Natural killer cell (primary cell): Measurements from ENCODE around the gene LAMC2. TPM values are rescaled to one million over a fixed set of nuclear protein-coding genes. Genes with fewer than 3 reads are reported as not detected.

Experiments
- ATAC-seq, 3 donors: fragments of 150-1000 bp in 2 of 3; fragments of 200-7000 bp in 1 of 3; cut with Tn5 transposase; 1 replicate in 1 of 3; 2 replicates in 2 of 3; pipeline ENCODE4 v1.10.0; 2021; ENCODE audit warnings: mild to moderate bottlenecking in 2 of 3, moderate library complexity in 2 of 3
- DNase-seq, 2 donors: peaks; one replicate each; pipeline versions ENCODE4 v3.0.0 to v3.0.0-alpha.2; 2013 to 2021; ENCODE audit warnings: mixed read lengths in 1 of 2
- H3K27ac ChIP-seq: one replicate; pipeline ENCODE4 v1.5.1; 2013; ENCODE audit warnings: mild to moderate bottlenecking, low read length
- H3K27me3 ChIP-seq: one replicate; pipeline ENCODE4 v1.6.1; 2013; ENCODE audit warnings: low read length; ENCODE audit not compliant: control insufficient read depth, insufficient read depth
- H3K36me3 ChIP-seq: one replicate; pipeline ENCODE4 v1.6.1; 2013; ENCODE audit warnings: low read length; ENCODE audit not compliant: control insufficient read depth, insufficient read depth
- H3K4me1 ChIP-seq: one replicate; pipeline ENCODE4 v1.6.1; 2013; ENCODE audit warnings: low read length; ENCODE audit not compliant: control insufficient read depth, insufficient read depth
- H3K4me3 ChIP-seq: one replicate; pipeline ENCODE4 v1.5.1; 2013; ENCODE audit warnings: low read length
- H3K9me3 ChIP-seq: one replicate; pipeline ENCODE4 v1.6.1; 2013; ENCODE audit warnings: low read length; ENCODE audit not compliant: control insufficient read depth, insufficient read depth
- H3K27ac Mint-ChIP-seq, 2 donors: one replicate each; pipeline ENCODE4 v1.8.0; 2022; ENCODE audit warnings: mild to moderate bottlenecking in 2 of 2, mixed read lengths in 2 of 2, moderate library complexity in 1 of 2
- H3K27me3 Mint-ChIP-seq, 2 donors: one replicate each; pipeline ENCODE4 v1.8.0; 2022; ENCODE audit warnings: low read depth in 2 of 2, mixed read lengths in 2 of 2
- H3K36me3 Mint-ChIP-seq: one replicate; pipeline ENCODE4 v1.8.0; 2022; ENCODE audit warnings: mixed read lengths
- H3K4me1 Mint-ChIP-seq, 2 donors: one replicate each; pipeline ENCODE4 v1.8.0; 2022; ENCODE audit warnings: mixed read lengths in 2 of 2
- H3K4me3 Mint-ChIP-seq: one replicate; pipeline ENCODE4 v1.8.0; 2022; ENCODE audit warnings: mild to moderate bottlenecking, moderate library complexity, mixed read lengths
- H3K9me3 Mint-ChIP-seq, 2 donors: one replicate each; pipeline ENCODE4 v1.8.0; 2022; ENCODE audit warnings: mixed read lengths in 2 of 2
- CTCF ChIP-seq: fragments of 200-600 bp; IDR thresholded peaks from one replicate; pipeline ENCODE4 v1.8.0; 2022; ENCODE audit warnings: antibody characterized with exemption
- WGBS: methylation state at CpG from one replicate; pipeline ENCODE4 v1.1.7; 2013; ENCODE audit warnings: missing lambda C conversion rate; ENCODE audit not compliant: insufficient coverage; 5-methylcytosine and 5-hydroxymethylcytosine counted together
- intact Hi-C: fragments of 100-400 bp; cut with micrococcal nuclease; formaldehyde crosslinking; loops from one replicate; pipeline ENCODE4 v1.14.2; 2022
- total RNA-seq, 4 donors: library from RNA; stranded (reverse); fragments of 120-200 nt in 1 of 4; gene quantifications; one replicate each; pipeline versions ENCODE4 v1.2.3 to v1.2.4, GENCODE V29; 2013 to 2022

LAMC2 gene
- total RNA-seq, 3 donors from 2014 or later (not counting 1 experiment from before 2014, with no cell fraction given), result not detected

GRCh38 chr1:183223467-183223866 is 37.4 kb downstream of the LAMC2 start:
- intact Hi-C loops, result no loop called here

DNA sequence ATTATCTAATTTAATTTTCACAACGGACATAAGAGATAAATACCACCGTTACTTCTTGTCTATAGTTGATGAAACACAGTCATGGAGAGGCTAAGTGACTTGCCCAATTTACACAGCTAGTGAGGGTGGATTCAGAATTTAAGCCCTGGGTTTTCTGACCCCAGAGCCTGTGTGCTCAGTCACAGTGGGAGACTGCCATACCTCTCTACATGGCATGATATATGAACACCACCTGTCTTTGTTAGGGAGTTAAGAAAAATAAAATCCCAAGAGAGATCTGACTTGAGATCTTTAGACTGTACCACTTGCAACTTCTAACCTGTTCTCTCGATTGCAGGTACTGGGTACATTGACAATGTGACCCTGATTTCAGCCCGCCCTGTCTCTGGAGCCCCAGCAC is 40.3 kb downstream of the LAMC2 start:
- H3K27me3 ChIP-seq, result no peaks in the 10 kb centered on the region
- intact Hi-C loops, result no loop called here
- no peaks in the 10 kb centered on the region for H3K4me1 ChIP-seq
- H3K27ac ChIP-seq, result no peak overlapping the region
- DNase-seq (no peak), ATAC-seq (no peak)
- 84% methylated on average over 3 of the region's 4 CpGs for WGBS
- no peaks in the 10 kb centered on the region for H3K9me3 ChIP-seq
- Mint-ChIP-seq H3K36me3 (no peaks in the 10 kb centered on the region), H3K27ac (no peak overlapping the region), H3K4me3 (no peak overlapping the region), H3K27me3 (peaks cover 6 to 7% of the 10 kb centered on the region in 2 donors), H3K9me3 (no peaks in the 10 kb centered on the region), H3K4me1 (no peaks in the 10 kb centered on the region)
- no peak for TF ChIP-seq CTCF
- H3K36me3 ChIP-seq, result no peaks in the 10 kb centered on the region
- H3K4me3 ChIP-seq, result no peak overlapping the region

More at GRCh38 chr1:183223467-183223866, 37.4 kb downstream of the LAMC2 start:
- Mint-ChIP-seq H3K4me1 (no peaks in the 10 kb centered on the region), H3K27ac (no peak overlapping the region), H3K36me3 (no peaks in the 10 kb centered on the region), H3K4me3 (no peak overlapping the region), H3K27me3 (peaks cover 7 to 10% of the 10 kb centered on the region in 2 donors), H3K9me3 (no peaks in the 10 kb centered on the region)
- Histone ChIP-seq H3K9me3 (no peaks in the 10 kb centered on the region), H3K4me1 (peaks cover 3% of the 10 kb centered on the region), H3K36me3 (no peaks in the 10 kb centered on the region), H3K27me3 (no peaks in the 10 kb centered on the region), H3K27ac (no peak overlapping the region), H3K4me3 (no peak overlapping the region)
- TF ChIP-seq CTCF, result no peak
- ATAC-seq (no peak), DNase-seq (no peak)
- 76% methylated on average over 3 of the region's 3 CpGs for WGBS

- H3K4me1 Mint-ChIP-seq, result no peaks in the 10 kb centered on the region
- Histone ChIP-seq H3K36me3 (no peaks in the 10 kb centered on the region), H3K27me3 (no peaks in the 10 kb centered on the region), H3K4me1 (no peaks in the 10 kb centered on the region), H3K27ac (no peak overlapping the region), H3K9me3 (no peaks in the 10 kb centered on the region), H3K4me3 (no peak overlapping the region)
- intact Hi-C loops, result no loop called here
- TF ChIP-seq CTCF, result no peak
- no peak for ATAC-seq
- peaks cover 6 to 7% of the 10 kb centered on the region in 2 donors for H3K27me3 Mint-ChIP-seq
- H3K27ac Mint-ChIP-seq, result no peak overlapping the region
- H3K36me3 Mint-ChIP-seq, result no peaks in the 10 kb centered on the region
- DNase-seq, result no peak
- no peak overlapping the region for H3K4me3 Mint-ChIP-seq
- WGBS, result 32% methylated on average over 4 of the region's 4 CpGs
- no peaks in the 10 kb centered on the region for H3K9me3 Mint-ChIP-seq
These were observed 40.9 kb downstream of the LAMC2 start for GRCh38 chr1:183226963-183227362.
